Measurements from ENCODE around the gene RAB5A.
"Not testable (repeated sequence)": the region's sequence is repeated elsewhere in the genome, so short reads cannot be mapped to it uniquely, and the experiment has no call there.

The RAB5A gene

DNA sequence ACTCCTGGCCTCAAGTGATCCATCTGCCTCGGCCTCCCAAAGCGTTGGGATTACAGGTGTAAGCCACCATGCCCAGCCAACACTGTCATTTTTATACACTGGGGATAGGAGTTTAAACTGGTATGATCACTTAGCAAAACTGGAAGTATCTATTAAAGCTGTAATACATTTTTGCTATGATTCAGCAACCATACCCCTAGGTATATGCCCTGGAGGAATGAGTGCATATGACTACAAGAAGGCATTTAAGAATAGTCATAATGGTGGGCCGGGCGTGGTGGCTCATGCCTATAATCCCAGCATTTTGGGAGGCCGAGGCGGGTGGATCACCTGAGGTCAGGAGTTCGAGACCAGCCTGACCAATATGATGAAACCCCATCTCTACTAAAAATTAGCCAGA lies 85.0 kb downstream of the RAB5A start:
- not testable (repeated sequence) for DNase-seq
